ENCODE data around the gene FOSL2. TPM values are rescaled to one million over a fixed set of nuclear protein-coding genes. Genes with fewer than 3 reads are reported as not detected.

Gene FOSL2
- total and polyA plus RNA-seq, 10 donors = 3.2 to 134 (median 91.2) TPM

DNA sequence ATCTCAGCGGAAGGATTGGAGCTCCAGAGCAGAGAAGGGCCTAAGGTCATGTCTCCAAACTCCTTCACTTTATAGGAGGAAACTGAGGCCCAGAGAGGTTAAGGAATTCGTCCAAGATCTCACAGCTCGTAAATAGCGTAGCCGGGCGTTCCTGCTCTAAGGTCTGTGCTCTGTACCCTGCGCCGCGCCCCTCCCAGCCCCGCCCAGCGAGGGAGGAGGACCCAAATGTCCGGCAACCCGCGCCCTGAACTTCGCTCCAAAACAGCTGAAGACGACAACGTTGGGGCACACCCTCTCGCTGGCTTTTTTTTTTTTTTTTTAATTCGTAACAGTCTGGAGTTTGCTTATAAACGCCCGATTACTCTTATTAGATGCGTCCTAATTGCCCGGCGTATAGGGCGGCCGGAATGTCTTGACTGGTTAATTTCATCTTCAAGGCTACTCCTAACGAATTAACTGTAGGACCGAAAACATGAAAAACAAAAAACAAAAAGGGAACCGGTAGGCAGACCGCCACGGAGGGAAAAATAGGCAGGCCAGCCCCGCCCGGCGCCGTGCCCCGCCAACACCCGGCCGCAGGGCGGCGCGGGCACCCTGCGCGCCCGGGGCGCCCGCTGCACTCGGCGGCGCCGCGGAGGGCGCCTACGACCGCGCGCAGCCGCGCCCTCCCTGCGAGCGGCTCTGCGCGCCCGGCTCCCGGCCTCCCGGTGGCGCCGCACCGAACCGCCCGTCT is 928 bp upstream of the FOSL2 start:
- 0 to 1% (median 0%) methylated on average over 51 to 70 of the region's 70 CpGs for WGBS, 5 donors
- peak in 1 of 3 donors; percentile 34 for TF ChIP-seq POLR2A (IDR thresholded peaks at IDR 0.05)
- TF ChIP-seq POLR2AphosphoS5 (IDR thresholded peaks at IDR 0.05) = peak; percentile 76 to 82 (median 76)
- TF ChIP-seq CTCF (IDR thresholded peaks at IDR 0.05 in 8 of 11, conservative IDR thresholded peaks at IDR 0.05 in 3 of 11) = peak in 2 of 11 experiments; percentile 17 to 39

GRCh38 chr2:28393114-28393836 is 617 bp downstream of the FOSL2 start:
- peaks cover 0 to 37% (median 0%) of the 10 kb centered on the region in 7 donors for H3K27me3 ChIP-seq (replicated peaks in 1 of 7)
- intact Hi-C loops (cut with DNase I; ENCODE audit: low total_unique reads) = no loop called here
- DNase-seq = peak; percentile 90
- peaks cover 0 to 9% (median 0%) of the 10 kb centered on the region in 6 donors for H3K36me3 ChIP-seq
- 0 to 1% (median 1%) methylated on average over 58 to 81 of the region's 81 CpGs for WGBS, 5 donors
- TF ChIP-seq POLR2AphosphoS5 (IDR thresholded peaks at IDR 0.05) (peak; percentile 70 to 72 (median 72)), CTCF (IDR thresholded peaks at IDR 0.05 in 8 of 11, conservative IDR thresholded peaks at IDR 0.05 in 3 of 11) (peak in 1 of 11 experiments; percentile 2), POLR2A (IDR thresholded peaks at IDR 0.05) (peak in 1 of 3 donors; percentile 36)
- peak overlapping the region; percentile 96 to 100 (median 98) for H3K27ac ChIP-seq
- H3K9me3 ChIP-seq = no peaks in the 10 kb centered on the region
- H3K4me3 ChIP-seq = peak overlapping the region; percentile 64 to 89 (median 70)
- peaks cover 14 to 83% (median 44%) of the 10 kb centered on the region in 6 donors for H3K4me1 ChIP-seq

More for the DNA sequence above, 928 bp upstream of the FOSL2 start:
- Histone ChIP-seq H3K9me3 (no peaks in the 10 kb centered on the region), H3K27me3 (replicated peaks in 1 of 7) (peaks cover 0 to 37% (median 0%) of the 10 kb centered on the region in 7 donors), H3K36me3 (no peaks in the 10 kb centered on the region), H3K27ac (peak overlapping the region; percentile 96 to 100 (median 98)), H3K4me1 (peaks cover 0 to 75% (median 31%) of the 10 kb centered on the region in 6 donors), H3K4me3 (peak overlapping the region; percentile 64 to 89 (median 70))
- intact Hi-C loops (cut with DNase I; ENCODE audit: low total_unique reads) = no loop called here
- peak; percentile 94 for DNase-seq

DNA sequence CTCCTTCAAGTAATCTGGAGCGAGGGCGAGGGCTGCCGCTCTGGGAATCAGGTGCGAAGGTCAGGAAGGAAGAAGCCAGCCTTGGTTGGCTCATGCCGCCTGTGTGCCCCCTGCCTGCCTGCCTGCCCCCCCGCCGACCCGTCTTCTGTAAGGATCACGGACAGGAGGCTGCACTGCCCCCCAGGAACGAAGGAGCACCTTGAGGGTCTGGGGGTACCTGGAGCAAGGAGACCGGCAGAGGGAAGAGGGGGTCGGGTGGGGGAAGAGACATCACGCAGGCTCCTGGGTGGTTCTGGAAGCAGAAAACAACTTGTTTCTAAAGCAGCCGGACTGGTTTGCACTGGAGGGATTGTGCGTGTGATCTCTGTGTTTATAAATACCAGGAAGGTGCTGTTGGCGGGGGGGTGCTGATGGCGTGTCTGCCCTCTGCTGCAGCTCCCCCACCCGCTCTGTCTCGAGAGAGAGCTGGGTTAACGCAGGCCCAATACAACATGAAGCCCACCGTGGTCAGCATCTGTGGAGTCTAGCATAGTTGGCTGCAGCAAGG is 1.7 kb downstream of the FOSL2 start:
- DNase-seq = peak; percentile 84
- 4 to 20% (median 6%) methylated on average over 16 to 21 of the region's 21 CpGs for WGBS, 5 donors
- Histone ChIP-seq H3K27ac (peak overlapping the region; percentile 69 to 100 (median 98)), H3K4me3 (peak overlapping the region; percentile 64 to 89 (median 70)), H3K27me3 (replicated peaks in 1 of 7) (peaks cover 0 to 37% (median 0%) of the 10 kb centered on the region in 7 donors), H3K4me1 (peaks cover 18 to 93% (median 55%) of the 10 kb centered on the region in 6 donors), H3K36me3 (peaks cover 0 to 20% (median 0%) of the 10 kb centered on the region in 6 donors), H3K9me3 (no peaks in the 10 kb centered on the region)
- intact Hi-C loops (cut with DNase I; ENCODE audit: low total_unique reads) = no loop called here
- TF ChIP-seq POLR2AphosphoS5 (IDR thresholded peaks at IDR 0.05) = peak; percentile 51 to 60 (median 57)
- TF ChIP-seq CTCF (IDR thresholded peaks at IDR 0.05 in 8 of 11, conservative IDR thresholded peaks at IDR 0.05 in 3 of 11) = no peak

Measured in spleen (tissue), 11 donors.